Measurements from ENCODE around the gene CXCL16. TPM values are rescaled to one million over a fixed set of nuclear protein-coding genes. Genes with fewer than 3 reads are reported as not detected.

Gene CXCL16
- total and polyA plus RNA-seq, 3 donors from 2014 or later = 53.0 to 201 (median 172) TPM

DNA sequence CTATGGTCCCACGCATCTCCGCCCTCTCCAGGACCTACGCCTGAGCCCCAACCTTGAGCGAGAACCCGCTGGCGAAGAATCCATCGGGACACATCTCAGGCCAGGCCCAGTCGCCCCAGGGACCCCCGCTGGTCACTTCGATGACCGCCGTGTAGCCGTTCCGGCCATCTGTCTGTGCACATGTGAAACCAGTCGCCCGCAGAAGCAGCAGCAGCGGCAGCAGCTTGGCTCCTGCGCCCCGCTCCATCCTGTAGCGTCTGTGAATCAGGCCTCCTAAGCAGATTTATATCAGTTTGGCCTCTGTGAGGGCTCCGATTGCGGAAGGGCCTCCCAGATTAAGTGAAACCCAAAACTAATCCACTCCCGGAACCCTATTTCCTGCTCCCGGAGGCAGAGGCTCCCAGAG is 46.4 kb upstream of the CXCL16 start, which contains the start of gene VMO1:
TSS of gene VMO1 (minus strand) at position 259 of the 406 bp plus-strand sequence. CDS start at position 247, 12 bp downstream.
- no peak for TF ChIP-seq POLR2A (IDR thresholded peaks at IDR 0.05)
- TF ChIP-seq, protein P1, sequence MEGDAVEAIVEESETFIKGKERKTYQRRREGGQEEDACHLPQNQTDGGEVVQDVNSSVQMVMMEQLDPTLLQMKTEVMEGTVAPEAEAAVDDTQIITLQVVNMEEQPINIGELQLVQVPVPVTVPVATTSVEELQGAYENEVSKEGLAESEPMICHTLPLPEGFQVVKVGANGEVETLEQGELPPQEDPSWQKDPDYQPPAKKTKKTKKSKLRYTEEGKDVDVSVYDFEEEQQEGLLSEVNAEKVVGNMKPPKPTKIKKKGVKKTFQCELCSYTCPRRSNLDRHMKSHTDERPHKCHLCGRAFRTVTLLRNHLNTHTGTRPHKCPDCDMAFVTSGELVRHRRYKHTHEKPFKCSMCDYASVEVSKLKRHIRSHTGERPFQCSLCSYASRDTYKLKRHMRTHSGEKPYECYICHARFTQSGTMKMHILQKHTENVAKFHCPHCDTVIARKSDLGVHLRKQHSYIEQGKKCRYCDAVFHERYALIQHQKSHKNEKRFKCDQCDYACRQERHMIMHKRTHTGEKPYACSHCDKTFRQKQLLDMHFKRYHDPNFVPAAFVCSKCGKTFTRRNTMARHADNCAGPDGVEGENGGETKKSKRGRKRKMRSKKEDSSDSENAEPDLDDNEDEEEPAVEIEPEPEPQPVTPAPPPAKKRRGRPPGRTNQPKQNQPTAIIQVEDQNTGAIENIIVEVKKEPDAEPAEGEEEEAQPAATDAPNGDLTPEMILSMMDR (IDR thresholded peaks at IDR 0.05) = no peak
- Histone ChIP-seq H3K4me3 (no peak within 1 kb of the TSS), H3K36me3 (ENCODE audit: low read depth, missing control alignments) (no peaks in the 10 kb centered on the region), H3K4me1 (peaks cover 24% of the 10 kb centered on the region), H3K27me3 (no peaks in the 10 kb centered on the region), H3K9me3 (no peaks in the 10 kb centered on the region), H3K27ac (no peak within 1 kb of the TSS)
- no peak for DNase-seq
- intact Hi-C loops (cut with DNase I; ENCODE audit: low total_unique reads) = no loop called here
- 2 to 8% methylated on average over 14 to 24 of the region's 24 CpGs for WGBS, 2 donors

DNA sequence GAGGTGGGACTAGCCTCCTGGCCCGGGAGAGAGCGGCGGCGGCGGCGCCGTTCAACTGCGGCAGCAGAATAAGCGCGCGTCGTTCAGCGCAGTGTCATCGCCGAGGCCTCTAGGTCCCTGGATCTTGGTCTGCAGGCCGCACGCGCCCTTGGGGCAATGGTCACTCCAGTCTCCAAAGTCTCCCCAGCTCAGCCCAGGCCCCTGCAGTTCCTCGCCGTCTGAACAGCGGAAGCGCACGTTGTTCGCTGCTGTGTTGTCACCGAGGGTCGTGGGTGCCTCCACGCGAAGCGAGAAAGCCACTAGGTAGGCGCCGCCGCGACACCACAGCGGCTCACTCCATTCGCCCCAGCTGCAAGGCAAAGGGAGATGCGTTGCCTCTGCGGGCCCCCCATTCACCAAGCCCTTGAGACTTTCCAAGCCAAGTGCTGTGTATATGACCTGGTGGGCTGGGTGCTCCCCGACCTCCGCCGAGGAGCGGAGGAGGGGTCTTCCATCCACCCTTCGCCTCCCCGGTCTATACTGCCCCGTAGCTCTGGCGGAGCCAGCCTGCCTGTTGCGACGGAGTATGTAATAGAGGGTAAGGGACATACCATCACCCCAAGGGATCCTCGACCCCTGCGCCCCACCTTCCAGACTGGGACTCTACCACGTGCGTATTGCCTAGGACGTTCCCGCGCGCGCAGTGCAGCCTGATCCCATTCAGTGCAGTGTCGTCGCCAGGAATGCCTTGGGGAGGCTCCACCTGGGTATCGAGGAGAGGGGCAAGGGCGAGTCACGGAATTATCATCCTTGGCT is 45.8 kb upstream of the CXCL16 start:
- intact Hi-C loops (cut with DNase I; ENCODE audit: low total_unique reads) = no loop called here
- 10 to 13% methylated on average over 21 to 56 of the region's 61 CpGs for WGBS, 2 donors
- no peak overlapping the region for H3K4me3 ChIP-seq
- no peaks in the 10 kb centered on the region for H3K9me3 ChIP-seq
- DNase-seq = no peak
- TF ChIP-seq, protein P1 (IDR thresholded peaks at IDR 0.05) = no peak
- no peak for TF ChIP-seq POLR2A (IDR thresholded peaks at IDR 0.05)
- H3K27ac ChIP-seq = no peak overlapping the region
- peaks cover 24% of the 10 kb centered on the region for H3K4me1 ChIP-seq
- H3K36me3 ChIP-seq (ENCODE audit: low read depth, missing control alignments) = no peaks in the 10 kb centered on the region
- H3K27me3 ChIP-seq = no peaks in the 10 kb centered on the region

DNA sequence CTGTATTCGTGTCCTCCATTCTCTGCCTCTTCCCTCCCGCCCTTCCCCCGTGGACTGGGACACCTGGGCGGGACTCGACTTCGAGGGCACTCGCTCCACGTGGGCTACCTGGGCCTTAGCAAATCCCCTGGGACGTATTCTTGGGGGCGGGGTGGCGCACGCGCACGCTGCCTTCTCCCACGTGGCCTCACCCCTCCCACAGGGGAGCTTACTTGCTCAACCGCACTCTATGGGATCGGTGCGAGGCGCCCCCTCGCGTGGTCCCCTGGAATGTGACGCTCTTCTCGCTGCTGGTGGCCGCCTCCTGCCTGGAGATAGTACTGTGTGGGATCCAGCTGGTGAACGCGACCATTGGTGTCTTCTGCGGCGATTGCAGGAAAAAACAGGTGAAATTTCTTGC is 42.9 kb upstream of the CXCL16 start:
- no peaks in the 10 kb centered on the region for H3K9me3 ChIP-seq
- H3K4me1 ChIP-seq = peaks cover 16% of the 10 kb centered on the region
- intact Hi-C loops (cut with DNase I; ENCODE audit: low total_unique reads) = no loop called here
- H3K27ac ChIP-seq = no peak overlapping the region
- DNase-seq = peak; percentile 62
- peak overlapping the region in 1 of 2 donors; percentile 3 for H3K4me3 ChIP-seq
- no peaks in the 10 kb centered on the region for H3K36me3 ChIP-seq (ENCODE audit: low read depth, missing control alignments)
- TF ChIP-seq, protein P1 (IDR thresholded peaks at IDR 0.05) = no peak
- no peak for TF ChIP-seq POLR2A (IDR thresholded peaks at IDR 0.05)
- WGBS, 2 donors = 17 to 20% methylated on average over 18 to 28 of the region's 28 CpGs
- no peaks in the 10 kb centered on the region for H3K27me3 ChIP-seq

DNA sequence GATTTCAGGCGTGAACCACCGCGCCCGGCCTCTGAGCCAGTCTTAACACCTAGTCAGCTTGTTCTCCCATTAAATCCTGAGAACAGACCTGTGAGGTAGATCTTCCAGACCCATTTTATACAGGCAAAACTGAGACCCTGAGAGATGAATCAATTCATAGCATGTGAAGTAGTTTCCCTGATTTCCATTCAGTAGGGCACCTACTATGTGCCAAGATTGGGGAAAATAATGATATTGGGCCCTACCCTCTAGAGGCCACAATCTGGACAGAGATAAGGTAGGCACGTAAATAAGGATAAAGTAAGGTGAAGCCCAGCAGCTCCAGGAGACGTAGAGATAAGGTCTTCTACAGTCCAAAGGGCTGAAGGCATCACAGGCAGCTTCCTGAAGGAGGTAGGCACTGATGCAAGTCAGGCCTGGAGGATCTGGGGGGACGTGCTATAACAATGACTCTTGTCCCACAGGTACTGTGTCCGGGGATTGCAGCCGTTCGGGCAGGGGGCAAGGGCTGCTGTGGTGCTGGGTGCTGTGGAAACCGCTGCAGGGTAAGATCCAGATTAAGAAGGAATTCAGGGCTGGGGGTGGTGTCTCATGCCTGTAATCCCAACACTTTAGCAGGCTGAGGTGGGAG is 40.7 kb upstream of the CXCL16 start:
- H3K27me3 ChIP-seq = no peaks in the 10 kb centered on the region
- no peak overlapping the region for H3K4me3 ChIP-seq
- no peak overlapping the region for H3K27ac ChIP-seq
- H3K9me3 ChIP-seq = no peaks in the 10 kb centered on the region
- H3K36me3 ChIP-seq (ENCODE audit: low read depth, missing control alignments) = no peaks in the 10 kb centered on the region
- no peaks in the 10 kb centered on the region for H3K4me1 ChIP-seq
- DNase-seq = no peak
- WGBS, 2 donors = 78 to 83% methylated on average over 11 of the region's 11 CpGs
- intact Hi-C loops (cut with DNase I; ENCODE audit: low total_unique reads) = no loop called here
- TF ChIP-seq, protein P1 (IDR thresholded peaks at IDR 0.05) = no peak
- no peak for TF ChIP-seq POLR2A (IDR thresholded peaks at IDR 0.05)
